GM23338 (cell line): ENCODE measurements around the gene DPYD. TPM values are rescaled to one million over a fixed set of nuclear protein-coding genes. Genes with fewer than 3 reads are reported as not detected.

Experiments
- ATAC-seq: fragments of 200-7000 bp; cut with Tn5 transposase; 3 replicates; pipeline ENCODE4 v1.9.1; 2020
- DNase-seq: peaks from one replicate; pipeline ENCODE4 v3.0.0-alpha.2; 2015; ENCODE audit warnings: low spot score
- H2AFZ ChIP-seq: fragments of 200-600 bp; sonication (generic); 2 replicates; pipeline ENCODE4 v1.8.0; 2016; ENCODE audit warnings: antibody characterized with exemption, mild to moderate bottlenecking, moderate library complexity
- H3F3A ChIP-seq: fragments of 200-600 bp; sonication (generic); replicated peaks from 2 replicates; pipeline ENCODE4 v1.8.0; 2017; ENCODE audit warnings: antibody characterized with exemption, mixed run types, low read depth
- H3K27ac ChIP-seq: fragments of 200-600 bp; sonication (generic); 2 replicates; pipeline ENCODE4 v1.6.1; 2016; ENCODE audit warnings: low read depth
- H3K27me3 ChIP-seq: fragments of 200-600 bp; sonication (generic); 2 replicates; pipeline ENCODE4 v1.8.0; 2016; ENCODE audit warnings: mild to moderate bottlenecking, mixed run types, moderate library complexity; ENCODE audit not compliant: insufficient read depth
- H3K36me3 ChIP-seq: fragments of 200-600 bp; sonication (generic); 2 replicates; pipeline ENCODE4 v1.8.0; 2016; ENCODE audit warnings: mild to moderate bottlenecking; ENCODE audit not compliant: insufficient read depth
- H3K4me1 ChIP-seq: fragments of 200-600 bp; sonication (generic); 2 replicates; pipeline ENCODE4 v1.8.0; 2016; ENCODE audit warnings: mild to moderate bottlenecking, moderate library complexity; ENCODE audit not compliant: insufficient read depth
- H3K4me2 ChIP-seq: fragments of 200-600 bp; sonication (generic); 2 replicates; pipeline ENCODE4 v1.7.1; 2017; ENCODE audit warnings: mixed run types
- H3K4me3 ChIP-seq: fragments of 200-600 bp; sonication (generic); 2 replicates; pipeline ENCODE4 v1.6.1; 2016; ENCODE audit warnings: mixed run types
- H3K79me2 ChIP-seq: fragments of 200-600 bp; sonication (generic); replicated peaks from 2 replicates; pipeline ENCODE4 v1.8.0; 2017; ENCODE audit warnings: mild to moderate bottlenecking; ENCODE audit not compliant: insufficient read depth
- H3K9me2 ChIP-seq: fragments of 200-600 bp; sonication (generic); 2 replicates; pipeline ENCODE4 v1.8.0; 2017; ENCODE audit not compliant: insufficient read depth
- H4K20me1 ChIP-seq: fragments of 200-600 bp; sonication (generic); replicated peaks from 2 replicates; pipeline ENCODE4 v1.8.0; 2017; ENCODE audit warnings: mild to moderate bottlenecking; ENCODE audit not compliant: insufficient read depth
- H3K27ac Mint-ChIP-seq: 2 replicates; pipeline ENCODE4 v1.8.0; 2020; ENCODE audit warnings: inconsistent platforms, mild to moderate bottlenecking, moderate library complexity, mixed read lengths
- H3K27me3 Mint-ChIP-seq: 3 replicates; pipeline ENCODE4 v1.8.0; 2022; ENCODE audit warnings: low read depth, mild to moderate bottlenecking, moderate library complexity, mixed read lengths, inconsistent platforms; ENCODE audit not compliant: insufficient read depth, poor library complexity
- H3K36me3 Mint-ChIP-seq: 3 replicates; pipeline ENCODE4 v1.8.0; 2021; ENCODE audit warnings: low read depth, mild to moderate bottlenecking, inconsistent platforms, moderate library complexity, mixed read lengths
- H3K4me1 Mint-ChIP-seq: 3 replicates; pipeline ENCODE4 v1.8.0; 2020; ENCODE audit warnings: mild to moderate bottlenecking, inconsistent platforms, mixed read lengths
- H3K4me3 Mint-ChIP-seq: 3 replicates; pipeline ENCODE4 v1.8.0; 2021; ENCODE audit warnings: moderate library complexity, mild to moderate bottlenecking, inconsistent platforms, mixed read lengths
- H3K9me3 Mint-ChIP-seq: 3 replicates; pipeline ENCODE4 v1.8.0; 2020; ENCODE audit warnings: moderate library complexity, mild to moderate bottlenecking, inconsistent platforms, mixed read lengths
- CREB1 ChIP-seq: fragments of 250-450 bp; sonication (Bioruptor Pico); IDR thresholded peaks from 2 replicates; pipeline ENCODE4 v1.5.0; 2020; ENCODE audit warnings: low read depth, mild to moderate bottlenecking, moderate library complexity
- EZH2phosphoT487 ChIP-seq: fragments of 200-600 bp; sonication (generic); IDR thresholded peaks from one replicate; pipeline ENCODE4 v1.8.1; 2018; ENCODE audit warnings: antibody characterized with exemption; ENCODE audit not compliant: unreplicated experiment
- JUNB ChIP-seq: IDR thresholded peaks from one replicate; pipeline ENCODE4 v1.6.1; 2016; ENCODE audit warnings: antibody characterized with exemption; ENCODE audit not compliant: unreplicated experiment
- NANOG ChIP-seq: IDR thresholded peaks from 2 replicates; pipeline ENCODE4 v1.6.1; 2016; ENCODE audit warnings: antibody characterized with exemption, borderline replicate concordance
- STAT1 ChIP-seq: IDR thresholded peaks from one replicate; pipeline ENCODE4 v1.6.1; 2016; ENCODE audit warnings: antibody characterized with exemption; ENCODE audit not compliant: unreplicated experiment
- ZNF114 ChIP-seq: fragments of 250-450 bp; sonication (Bioruptor Pico); IDR thresholded peaks from 2 replicates; pipeline ENCODE4 v1.5.0; 2020; ENCODE audit warnings: mild to moderate bottlenecking, moderate library complexity
- ZNF331 ChIP-seq: fragments of 250-450 bp; sonication (Bioruptor Pico); IDR thresholded peaks from 2 replicates; pipeline ENCODE4 v1.5.0; 2020; ENCODE audit warnings: low read depth, mild to moderate bottlenecking, moderate library complexity
- polyA plus RNA-seq: library from polyadenylated mRNA; unstranded; fragments of >200 nt; fragmentation: Nextera tagmentation; extraction: Ambion mirVana; gene quantifications from 2 replicates; pipeline ENCODE4 v1.2.1, GENCODE V29; 2016
- total RNA-seq: library from RNA; depleted of rRNA; stranded (reverse); fragments of >200 nt; shearing (Covaris generic); gene quantifications from 2 replicates; pipeline ENCODE4 v1.2.3, GENCODE V29; 2014
- TF ChIP-seq, protein P1 (sequence below): IDR thresholded peaks from one replicate; pipeline ENCODE4 v1.6.1; 2018; ENCODE audit warnings: antibody characterized with exemption; ENCODE audit not compliant: unreplicated experiment
- TF ChIP-seq, protein P2 (sequence below), 2 experiments: fragments of 200-600 bp in 1 of 2; sonication (generic) in 1 of 2; conservative IDR thresholded peaks; 2 replicates each; pipeline versions ENCODE4 v1.5.1 to v1.6.1; 2016 to 2017; ENCODE audit warnings: antibody characterized with exemption in 2 of 2, low read depth in 2 of 2, mild to moderate bottlenecking in 2 of 2, moderate library complexity in 1 of 2

DPYD gene
- total and polyA plus RNA-seq, 2 experiments from 2014 or later: 0.50 to 1.6 TPM

DNA sequence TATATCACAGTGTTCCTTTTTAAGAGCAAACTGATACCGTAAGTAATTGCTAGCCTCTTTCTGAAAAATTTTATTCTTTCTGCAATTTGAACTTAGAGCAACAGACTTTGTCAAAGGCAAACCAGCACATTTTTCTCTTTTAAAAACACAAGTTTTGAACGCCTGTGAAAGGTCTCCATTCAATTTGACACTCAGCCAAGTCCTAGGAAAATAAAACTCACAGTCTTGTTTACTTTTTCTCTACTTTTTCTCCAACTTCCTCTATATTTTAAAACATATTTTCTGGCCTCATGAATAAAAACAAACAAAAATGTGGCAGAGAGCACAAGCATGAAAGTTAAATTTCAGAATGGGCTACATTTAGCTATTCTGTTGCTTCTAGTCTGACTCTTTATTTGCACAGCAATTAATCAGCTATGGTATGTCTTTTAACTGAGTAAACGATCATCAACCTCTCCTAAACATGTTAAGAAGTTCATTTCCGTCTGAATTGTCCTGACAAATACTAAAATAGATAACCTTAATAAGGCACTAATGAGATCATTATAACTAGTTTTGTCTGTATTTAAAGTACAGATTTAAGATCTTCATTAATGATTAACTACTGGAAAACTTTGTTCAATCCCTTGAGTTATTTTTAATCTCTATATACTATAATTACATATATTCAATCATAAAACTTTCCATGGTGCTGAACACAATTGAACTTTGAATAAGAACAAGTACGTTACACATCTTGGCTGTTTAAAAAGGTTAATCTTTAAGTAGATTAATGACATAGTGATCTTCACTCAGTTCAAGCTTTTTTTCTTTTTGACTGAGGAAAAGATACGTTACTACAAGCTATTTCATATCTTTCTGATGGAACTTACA, 648.7 kb downstream of the DPYD start:
- H3K27me3 ChIP-seq: no peaks in the 10 kb centered on the region
- no peaks in the 10 kb centered on the region for H3K36me3 ChIP-seq
- H3K4me1 Mint-ChIP-seq: peaks cover 13% of the 10 kb centered on the region
- DNase-seq: no peak
- H3K9me3 Mint-ChIP-seq: no peaks in the 10 kb centered on the region; the same call in 2 of the 3 replicates
- no peak overlapping the region for H3K27ac ChIP-seq
- peak overlapping the region; percentile 23; the same call in 1 of the 2 replicates for H3K4me2 ChIP-seq
- no peaks in the 10 kb centered on the region for H3K36me3 Mint-ChIP-seq
- no peaks in the 10 kb centered on the region for H3F3A ChIP-seq
- peaks cover 8% of the 10 kb centered on the region for H3K4me1 ChIP-seq
- no peaks in the 10 kb centered on the region for H3K79me2 ChIP-seq
- H2AFZ ChIP-seq: no peak overlapping the region
- H4K20me1 ChIP-seq: no peaks in the 10 kb centered on the region
- TF ChIP-seq STAT1: no peak
- TF ChIP-seq NANOG: peak; percentile 57; the same call in 1 of the 2 replicates
- H3K9me2 ChIP-seq: 0 out of 2 replicates have a peak, but pooled peaks cover 3% of the 10 kb centered on the region
- H3K4me3 Mint-ChIP-seq: no peak overlapping the region
- H3K27me3 Mint-ChIP-seq: no peaks in the 10 kb centered on the region
- no peak overlapping the region for H3K4me3 ChIP-seq
- ATAC-seq: no peak
- no peak overlapping the region for H3K27ac Mint-ChIP-seq

- Histone ChIP-seq H3K36me3 (no peaks in the 10 kb centered on the region), H3K27me3 (no peaks in the 10 kb centered on the region), H3K4me2 (no peak overlapping the region), H2AFZ (no peak overlapping the region), H3K79me2 (no peaks in the 10 kb centered on the region), H4K20me1 (no peaks in the 10 kb centered on the region), H3K9me2 (0 out of 2 replicates have a peak, but pooled peaks cover 1% of the 10 kb centered on the region), H3K4me1 (peaks cover 8% of the 10 kb centered on the region), H3K27ac (no peak overlapping the region), H3F3A (no peaks in the 10 kb centered on the region), H3K4me3 (no peak overlapping the region)
- H3K4me3 Mint-ChIP-seq: no peak overlapping the region
- no peaks in the 10 kb centered on the region for H3K27me3 Mint-ChIP-seq
- no peaks in the 10 kb centered on the region; the same call in 2 of the 3 replicates for H3K9me3 Mint-ChIP-seq
- H3K27ac Mint-ChIP-seq: no peak overlapping the region
- DNase-seq (no peak), ATAC-seq (peak; percentile 43; the same call in 2 of the 3 replicates)
- TF ChIP-seq STAT1 (no peak), ZNF331 (no peak), CREB1 (no peak), EZH2phosphoT487 (no peak), ZNF114 (no peak), JUNB (no peak)
- TF ChIP-seq, protein P1, sequence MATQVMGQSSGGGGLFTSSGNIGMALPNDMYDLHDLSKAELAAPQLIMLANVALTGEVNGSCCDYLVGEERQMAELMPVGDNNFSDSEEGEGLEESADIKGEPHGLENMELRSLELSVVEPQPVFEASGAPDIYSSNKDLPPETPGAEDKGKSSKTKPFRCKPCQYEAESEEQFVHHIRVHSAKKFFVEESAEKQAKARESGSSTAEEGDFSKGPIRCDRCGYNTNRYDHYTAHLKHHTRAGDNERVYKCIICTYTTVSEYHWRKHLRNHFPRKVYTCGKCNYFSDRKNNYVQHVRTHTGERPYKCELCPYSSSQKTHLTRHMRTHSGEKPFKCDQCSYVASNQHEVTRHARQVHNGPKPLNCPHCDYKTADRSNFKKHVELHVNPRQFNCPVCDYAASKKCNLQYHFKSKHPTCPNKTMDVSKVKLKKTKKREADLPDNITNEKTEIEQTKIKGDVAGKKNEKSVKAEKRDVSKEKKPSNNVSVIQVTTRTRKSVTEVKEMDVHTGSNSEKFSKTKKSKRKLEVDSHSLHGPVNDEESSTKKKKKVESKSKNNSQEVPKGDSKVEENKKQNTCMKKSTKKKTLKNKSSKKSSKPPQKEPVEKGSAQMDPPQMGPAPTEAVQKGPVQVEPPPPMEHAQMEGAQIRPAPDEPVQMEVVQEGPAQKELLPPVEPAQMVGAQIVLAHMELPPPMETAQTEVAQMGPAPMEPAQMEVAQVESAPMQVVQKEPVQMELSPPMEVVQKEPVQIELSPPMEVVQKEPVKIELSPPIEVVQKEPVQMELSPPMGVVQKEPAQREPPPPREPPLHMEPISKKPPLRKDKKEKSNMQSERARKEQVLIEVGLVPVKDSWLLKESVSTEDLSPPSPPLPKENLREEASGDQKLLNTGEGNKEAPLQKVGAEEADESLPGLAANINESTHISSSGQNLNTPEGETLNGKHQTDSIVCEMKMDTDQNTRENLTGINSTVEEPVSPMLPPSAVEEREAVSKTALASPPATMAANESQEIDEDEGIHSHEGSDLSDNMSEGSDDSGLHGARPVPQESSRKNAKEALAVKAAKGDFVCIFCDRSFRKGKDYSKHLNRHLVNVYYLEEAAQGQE: no peak
- TF ChIP-seq, protein P2, sequence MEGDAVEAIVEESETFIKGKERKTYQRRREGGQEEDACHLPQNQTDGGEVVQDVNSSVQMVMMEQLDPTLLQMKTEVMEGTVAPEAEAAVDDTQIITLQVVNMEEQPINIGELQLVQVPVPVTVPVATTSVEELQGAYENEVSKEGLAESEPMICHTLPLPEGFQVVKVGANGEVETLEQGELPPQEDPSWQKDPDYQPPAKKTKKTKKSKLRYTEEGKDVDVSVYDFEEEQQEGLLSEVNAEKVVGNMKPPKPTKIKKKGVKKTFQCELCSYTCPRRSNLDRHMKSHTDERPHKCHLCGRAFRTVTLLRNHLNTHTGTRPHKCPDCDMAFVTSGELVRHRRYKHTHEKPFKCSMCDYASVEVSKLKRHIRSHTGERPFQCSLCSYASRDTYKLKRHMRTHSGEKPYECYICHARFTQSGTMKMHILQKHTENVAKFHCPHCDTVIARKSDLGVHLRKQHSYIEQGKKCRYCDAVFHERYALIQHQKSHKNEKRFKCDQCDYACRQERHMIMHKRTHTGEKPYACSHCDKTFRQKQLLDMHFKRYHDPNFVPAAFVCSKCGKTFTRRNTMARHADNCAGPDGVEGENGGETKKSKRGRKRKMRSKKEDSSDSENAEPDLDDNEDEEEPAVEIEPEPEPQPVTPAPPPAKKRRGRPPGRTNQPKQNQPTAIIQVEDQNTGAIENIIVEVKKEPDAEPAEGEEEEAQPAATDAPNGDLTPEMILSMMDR (conservative IDR thresholded peaks at IDR 0.05; ENCODE audit: low read depth in 2 of 2): no peak
- no peaks in the 10 kb centered on the region; the same call in 2 of the 3 replicates for H3K36me3 Mint-ChIP-seq
- peaks cover 13% of the 10 kb centered on the region for H3K4me1 Mint-ChIP-seq
Measured at GRCh38 chr1:97270508-97271307, 650.1 kb downstream of the DPYD start.
